B cell (primary cell): ENCODE data around the gene TSSK2.

Experiments
- EZH2 ChIP-seq: IDR thresholded peaks from 2 replicates; pipeline ENCODE4 v1.6.1; 2012; ENCODE audit warnings: borderline replicate concordance, low read depth, mild to moderate bottlenecking, moderate library complexity, low read length; ENCODE audit not compliant: insufficient read depth, poor library complexity, severe bottlenecking
- TF ChIP-seq, protein P1 (sequence below): fragments of 200-600 bp; IDR thresholded peaks from one replicate; pipeline ENCODE4 v1.8.0; 2022; ENCODE audit warnings: antibody characterized with exemption, mild to moderate bottlenecking

- TF ChIP-seq, protein P1, sequence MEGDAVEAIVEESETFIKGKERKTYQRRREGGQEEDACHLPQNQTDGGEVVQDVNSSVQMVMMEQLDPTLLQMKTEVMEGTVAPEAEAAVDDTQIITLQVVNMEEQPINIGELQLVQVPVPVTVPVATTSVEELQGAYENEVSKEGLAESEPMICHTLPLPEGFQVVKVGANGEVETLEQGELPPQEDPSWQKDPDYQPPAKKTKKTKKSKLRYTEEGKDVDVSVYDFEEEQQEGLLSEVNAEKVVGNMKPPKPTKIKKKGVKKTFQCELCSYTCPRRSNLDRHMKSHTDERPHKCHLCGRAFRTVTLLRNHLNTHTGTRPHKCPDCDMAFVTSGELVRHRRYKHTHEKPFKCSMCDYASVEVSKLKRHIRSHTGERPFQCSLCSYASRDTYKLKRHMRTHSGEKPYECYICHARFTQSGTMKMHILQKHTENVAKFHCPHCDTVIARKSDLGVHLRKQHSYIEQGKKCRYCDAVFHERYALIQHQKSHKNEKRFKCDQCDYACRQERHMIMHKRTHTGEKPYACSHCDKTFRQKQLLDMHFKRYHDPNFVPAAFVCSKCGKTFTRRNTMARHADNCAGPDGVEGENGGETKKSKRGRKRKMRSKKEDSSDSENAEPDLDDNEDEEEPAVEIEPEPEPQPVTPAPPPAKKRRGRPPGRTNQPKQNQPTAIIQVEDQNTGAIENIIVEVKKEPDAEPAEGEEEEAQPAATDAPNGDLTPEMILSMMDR, result no peak
- no peak for TF ChIP-seq EZH2
Observed at GRCh38 chr22:19131685-19132015, 542 bp downstream of the TSSK2 start.
